Hepatocyte (in vitro differentiated cells): ENCODE data around the gene ABCC10. TPM values are rescaled to one million over a fixed set of nuclear protein-coding genes. Genes with fewer than 3 reads are reported as not detected.
"Not testable (repeated sequence)": the region's sequence is repeated elsewhere in the genome, so short reads cannot be mapped to it uniquely, and the experiment has no call there.

ENCODE experiments used
- DNase-seq: peaks from one replicate; pipeline ENCODE4 v3.0.0-alpha.2; 2016; ENCODE audit warnings: low spot score
- H2AFZ ChIP-seq: fragments of 200-600 bp; sonication (generic); 2 replicates; pipeline ENCODE4 v1.6.0; 2016; ENCODE audit warnings: antibody characterized with exemption, mild to moderate bottlenecking
- H3K27ac ChIP-seq: fragments of 200-600 bp; sonication (generic); 2 replicates; pipeline ENCODE4 v1.5.1; 2016; ENCODE audit warnings: mild to moderate bottlenecking
- H3K27me3 ChIP-seq: fragments of 200-600 bp; sonication (generic); 2 replicates; pipeline ENCODE4 v1.6.1; 2016
- H3K36me3 ChIP-seq: fragments of 200-600 bp; sonication (generic); replicated peaks from 2 replicates; pipeline ENCODE4 v1.5.1; 2016; ENCODE audit warnings: low read depth; ENCODE audit not compliant: insufficient read depth
- H3K4me1 ChIP-seq: fragments of 200-600 bp; sonication (generic); 2 replicates; pipeline ENCODE4 v1.5.1; 2016; ENCODE audit warnings: mild to moderate bottlenecking, moderate library complexity; ENCODE audit not compliant: insufficient read depth
- H3K4me2 ChIP-seq: fragments of 200-600 bp; sonication (generic); 2 replicates; pipeline ENCODE4 v1.6.0; 2016
- H3K4me3 ChIP-seq: fragments of 200-600 bp; sonication (generic); 2 replicates; pipeline ENCODE4 v1.5.1; 2016; ENCODE audit warnings: mild to moderate bottlenecking
- H3K79me2 ChIP-seq: fragments of 200-600 bp; sonication (generic); 2 replicates; pipeline ENCODE4 v1.6.0; 2017; ENCODE audit warnings: mild to moderate bottlenecking
- H3K9me2 ChIP-seq: fragments of 200-600 bp; sonication (generic); replicated peaks from 2 replicates; pipeline ENCODE4 v1.6.0; 2017; ENCODE audit warnings: mild to moderate bottlenecking; ENCODE audit not compliant: insufficient read depth
- H3K9me3 ChIP-seq: fragments of 200-600 bp; sonication (generic); 2 replicates; pipeline ENCODE4 v1.5.1; 2016; ENCODE audit warnings: low read depth, mild to moderate bottlenecking
- H4K20me1 ChIP-seq: fragments of 200-600 bp; sonication (generic); 2 replicates; pipeline ENCODE4 v1.6.0; 2016; ENCODE audit warnings: mild to moderate bottlenecking; ENCODE audit not compliant: insufficient read depth, poor library complexity, severe bottlenecking
- CTCF ChIP-seq: fragments of 200-600 bp; sonication (generic); IDR thresholded peaks from 2 replicates; pipeline ENCODE4 v1.5.1; 2016; ENCODE audit warnings: antibody characterized with exemption, mild to moderate bottlenecking; ENCODE audit not compliant: poor library complexity
- EZH2 ChIP-seq: fragments of 200-600 bp; sonication (generic); IDR thresholded peaks from 2 replicates; pipeline ENCODE4 v1.6.1; 2016; ENCODE audit warnings: antibody characterized with exemption, mild to moderate bottlenecking, borderline replicate concordance
- EZH2phosphoT487 ChIP-seq: fragments of 200-600 bp; sonication (generic); IDR thresholded peaks from one replicate; pipeline ENCODE4 v1.6.1; 2018; ENCODE audit warnings: antibody characterized with exemption, mild to moderate bottlenecking, low read depth, moderate library complexity; ENCODE audit not compliant: unreplicated experiment, severe bottlenecking
- WGBS: methylation state at CpG from one replicate; pipeline ENCODE4 v1.1.6; 2016; ENCODE audit warnings: low lambda C conversion rate; ENCODE audit errors: missing lambda C conversion rate; 5-methylcytosine and 5-hydroxymethylcytosine counted together
- polyA plus RNA-seq: library from polyadenylated mRNA; unstranded; fragments of >200 nt; fragmentation: Nextera tagmentation; extraction: Ambion mirVana; gene quantifications from 2 replicates; pipeline ENCODE4 v1.2.1, GENCODE V29; 2016
- total RNA-seq: library from RNA; depleted of rRNA; stranded (reverse); fragments of >200 nt; gene quantifications from 2 replicates; pipeline ENCODE4 v1.2.3, GENCODE V29; 2014

ABCC10 gene
- total and polyA plus RNA-seq, 2 experiments from 2014 or later = 16.7 to 33.3 TPM

- not testable (repeated sequence) for H3K27me3 ChIP-seq, H3K9me2 ChIP-seq, H3K9me3 ChIP-seq, H4K20me1 ChIP-seq, H3K36me3 ChIP-seq, H3K4me3 ChIP-seq, H3K4me1 ChIP-seq, H3K79me2 ChIP-seq
- peak overlapping the region; percentile 68 for H3K27ac ChIP-seq
- peak overlapping the region; percentile 6 for H2AFZ ChIP-seq
- WGBS = 41% methylated on average over 10 of the region's 10 CpGs
- DNase-seq = peak; percentile 30
- peak overlapping the region; percentile 75 for H3K4me2 ChIP-seq
- peak; percentile 20 for TF ChIP-seq CTCF
Measured at GRCh38 chr6:43390753-43391439, 36.4 kb upstream of the ABCC10 start.

- Histone ChIP-seq H4K20me1 (no peaks in the 10 kb centered on the region), H3K36me3 (no peaks in the 10 kb centered on the region), H2AFZ (peak overlapping the region; percentile 6), H3K4me1 (peaks cover 7% of the 10 kb centered on the region), H3K4me3 (no peak overlapping the region), H3K79me2 (peaks cover 9% of the 10 kb centered on the region), H3K9me3 (no peaks in the 10 kb centered on the region), H3K9me2 (no peaks in the 10 kb centered on the region), H3K27me3 (no peaks in the 10 kb centered on the region), H3K4me2 (peak overlapping the region; percentile 75), H3K27ac (peak overlapping the region; percentile 68)
- 29% methylated on average over 13 of the region's 13 CpGs for WGBS
- peak; percentile 15 for DNase-seq
- TF ChIP-seq EZH2phosphoT487 = no peak
- TF ChIP-seq EZH2 = no peak
- no peak for TF ChIP-seq CTCF
Measured at GRCh38 chr6:43391440-43392031, 35.8 kb upstream of the ABCC10 start.

- not testable (repeated sequence) for H3K36me3 ChIP-seq, H3K4me3 ChIP-seq, H3K27me3 ChIP-seq, H3K9me3 ChIP-seq, DNase-seq, H3K79me2 ChIP-seq, H3K9me2 ChIP-seq, H3K4me1 ChIP-seq, H4K20me1 ChIP-seq
- Histone ChIP-seq H3K27ac (peak overlapping the region; percentile 37), H3K4me2 (peak overlapping the region; percentile 75), H2AFZ (peak overlapping the region; percentile 83)
- WGBS = 16% methylated on average over 11 of the region's 11 CpGs
Measured at GRCh38 chr6:43393133-43393532, 34.2 kb upstream of the ABCC10 start.

GRCh38 chr6:43393602-43394001 lies 33.7 kb upstream of the ABCC10 start:
- Histone ChIP-seq H3K4me2 (peak overlapping the region; percentile 75), H3K4me3 (no peak overlapping the region), H3K9me3 (no peaks in the 10 kb centered on the region), H3K9me2 (no peaks in the 10 kb centered on the region), H3K79me2 (peaks cover 9% of the 10 kb centered on the region), H3K27ac (peak overlapping the region; percentile 37), H3K27me3 (no peaks in the 10 kb centered on the region), H3K36me3 (no peaks in the 10 kb centered on the region), H2AFZ (peak overlapping the region; percentile 83), H4K20me1 (no peaks in the 10 kb centered on the region), H3K4me1 (peaks cover 7% of the 10 kb centered on the region)
- TF ChIP-seq EZH2phosphoT487 (no peak), CTCF (no peak), EZH2 (no peak)
- 69% methylated on average over 5 of the region's 5 CpGs for WGBS
- DNase-seq = no peak
